TTC549 (cell line): ENCODE results near the gene ZNF48.
"Not testable (repeated sequence)": the region's sequence is repeated elsewhere in the genome, so short reads cannot be mapped to it uniquely, and the experiment has no call there.

Source experiments
- FAIRE-seq: peaks from 2 replicates; lab custom pipeline; 2012; peaks lifted over from hg19 to GRCh38; lab: Jason Lieb, UNC

ZNF48 gene

DNA sequence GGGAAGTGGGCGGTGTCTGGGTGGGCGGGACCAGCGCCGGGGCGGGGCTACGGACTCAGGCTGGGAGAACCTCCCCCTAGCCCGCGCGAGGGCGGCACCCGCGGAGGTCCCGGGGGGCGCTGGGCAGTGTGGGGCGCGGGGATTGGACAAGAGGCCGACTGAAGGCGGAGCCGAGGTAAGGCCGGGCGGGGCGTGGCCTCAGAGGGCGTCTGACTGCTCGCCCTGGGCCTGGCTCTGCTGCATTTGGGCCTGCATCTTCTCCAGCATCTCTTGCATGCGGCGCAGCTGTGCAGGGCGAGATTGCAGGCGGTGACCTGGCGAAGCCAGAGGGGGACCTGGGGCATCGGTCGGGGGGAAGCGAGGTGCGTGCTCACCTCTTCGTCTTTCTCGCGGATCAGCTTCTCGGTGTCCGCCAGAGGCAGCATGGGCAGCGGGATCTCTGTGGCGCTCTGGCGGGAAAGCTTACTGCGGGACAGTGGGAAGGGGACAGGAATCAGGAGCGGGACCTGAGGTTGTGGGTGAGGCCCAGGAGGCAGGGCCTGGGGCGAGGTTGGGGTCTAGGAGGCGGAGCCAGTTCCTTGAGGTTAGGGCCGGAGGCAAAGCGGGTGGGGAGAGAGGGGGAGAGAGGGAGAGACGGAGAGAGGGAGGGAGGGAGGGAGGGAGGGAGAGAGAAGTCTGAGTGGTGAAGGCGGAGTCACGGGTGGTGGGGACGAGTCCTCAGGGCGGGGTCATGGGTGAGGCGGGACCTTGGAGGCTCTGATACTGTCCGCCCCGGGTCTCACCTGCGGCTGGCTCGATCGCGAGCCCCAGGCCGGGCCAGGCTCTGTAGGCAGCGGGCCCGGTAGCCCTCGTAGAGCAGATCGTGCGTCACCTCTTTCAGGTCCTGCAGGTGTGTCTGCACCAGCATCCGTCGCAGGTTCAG is 16.7 kb upstream of the ZNF48 start:
- FAIRE-seq, result no peak

DNA sequence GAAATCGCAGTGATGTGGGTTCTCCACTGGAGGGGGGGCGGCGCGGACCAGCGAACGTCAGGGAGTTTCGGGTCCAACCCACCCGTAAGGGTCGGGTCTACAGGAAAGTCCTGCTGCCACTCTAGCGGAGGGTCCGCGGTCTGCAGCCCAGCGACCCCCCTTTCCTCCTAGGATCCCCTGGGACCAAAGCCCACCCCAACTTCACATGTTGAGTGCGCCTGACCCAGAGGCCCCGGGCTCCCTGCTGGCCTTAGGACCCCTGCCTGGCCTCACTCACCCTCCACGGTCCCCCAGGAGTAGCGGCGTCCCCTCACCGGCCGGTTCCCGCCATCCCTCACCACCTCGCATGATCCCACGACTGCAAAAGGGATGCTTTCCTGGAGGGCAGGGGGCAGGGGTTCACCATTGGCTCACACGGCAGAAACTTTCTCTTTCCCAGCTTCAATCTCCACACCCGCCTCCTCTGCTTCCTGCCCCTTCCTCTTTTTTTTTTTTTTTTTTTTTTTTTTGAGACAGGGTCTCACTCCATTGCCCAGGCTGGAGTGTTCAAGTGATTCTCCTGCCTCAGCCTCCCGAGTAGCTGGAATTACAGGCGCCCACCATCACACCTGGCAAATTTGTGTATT is 15.9 kb upstream of the ZNF48 start:
- no peak for FAIRE-seq

DNA sequence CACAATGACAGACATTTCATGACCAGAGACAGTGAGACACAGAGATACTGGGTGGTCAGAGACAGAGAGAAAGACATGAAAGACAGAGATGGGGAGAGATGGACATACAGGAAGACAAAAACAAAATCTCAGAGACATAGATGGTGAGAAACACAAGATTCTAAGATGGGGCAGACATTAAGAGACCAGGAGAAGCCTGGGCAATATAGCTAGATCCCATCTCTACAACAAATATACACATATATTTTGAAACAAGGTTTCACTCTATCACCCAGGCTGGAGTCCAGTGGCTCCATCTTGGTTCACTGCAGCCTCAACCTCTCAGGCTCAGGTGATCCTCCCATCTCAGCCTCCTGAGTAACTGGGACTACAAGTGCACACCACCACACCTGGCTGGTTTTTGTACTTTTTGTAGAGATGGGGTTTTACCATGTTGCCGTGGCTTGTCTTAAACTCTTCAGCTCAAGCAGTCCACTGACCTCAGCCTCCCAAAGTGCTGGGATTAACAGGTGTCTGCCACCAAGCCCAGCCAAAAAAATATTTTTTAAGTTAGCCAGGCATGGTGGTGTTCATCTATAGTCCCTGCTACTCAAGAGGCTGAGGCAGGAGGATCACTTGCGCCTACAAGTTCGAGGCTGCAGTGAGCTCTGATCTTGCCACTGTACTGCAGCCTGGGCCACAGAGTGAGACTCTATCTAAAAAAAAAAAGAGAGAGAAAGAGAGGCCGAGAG is 15.0 kb upstream of the ZNF48 start:
- no peak for FAIRE-seq

DNA sequence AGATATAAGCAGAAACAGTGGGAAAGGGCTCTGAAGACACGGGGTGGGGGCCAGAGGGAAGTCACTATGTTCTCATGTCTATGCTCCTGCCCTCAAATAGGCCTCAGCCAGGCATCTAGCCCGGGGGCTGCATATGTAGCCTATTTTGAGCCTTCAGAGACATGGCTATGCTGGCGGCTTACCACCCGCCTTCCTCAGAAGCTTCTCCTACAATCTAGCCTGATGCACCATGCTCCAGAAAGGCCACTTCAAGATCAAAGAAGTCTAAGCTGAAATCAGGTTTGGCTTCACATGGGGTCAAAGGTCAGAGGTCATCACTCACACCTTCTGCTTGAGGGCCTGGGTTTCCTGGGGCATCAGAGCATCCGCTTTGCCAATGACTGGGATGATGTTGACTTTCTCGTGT is 14.4 kb upstream of the ZNF48 start:
- FAIRE-seq, result no peak

DNA sequence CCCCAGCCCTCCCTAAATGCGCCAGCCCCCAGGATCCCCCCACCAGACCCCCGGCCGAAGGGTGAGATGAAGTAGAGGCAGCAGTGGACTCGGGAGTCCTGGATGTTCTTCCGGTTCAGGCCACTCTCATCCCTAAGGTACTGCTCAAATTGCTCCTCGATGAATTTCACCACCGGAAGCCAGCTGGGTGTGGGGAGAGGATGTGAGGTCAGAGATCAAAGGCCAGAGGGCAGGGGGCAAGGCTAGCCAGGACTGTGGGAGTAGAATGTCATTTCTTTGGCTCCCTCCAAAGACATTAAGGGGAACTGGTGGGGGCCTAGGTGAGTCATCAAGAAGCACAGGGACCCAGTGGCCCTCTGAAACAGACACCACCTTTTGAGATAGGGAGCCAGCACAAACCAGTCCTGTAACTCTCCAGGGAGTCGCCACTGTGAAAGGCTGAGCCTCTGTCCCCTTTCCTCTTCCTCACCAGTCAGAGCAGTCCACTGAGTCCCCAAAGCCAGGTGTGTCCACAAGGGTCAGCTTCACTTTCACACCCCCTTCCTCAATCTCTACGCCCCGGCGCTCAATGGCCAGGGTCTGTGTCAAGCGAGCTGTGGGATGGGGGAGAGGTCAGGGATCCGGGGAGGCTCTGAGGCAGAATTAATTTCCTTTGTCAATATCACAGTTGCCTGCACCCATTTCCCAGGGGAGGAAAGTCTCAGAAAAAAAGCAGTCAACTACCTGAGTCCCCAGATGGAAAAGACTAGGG is 13.8 kb upstream of the ZNF48 start:
- FAIRE-seq, result no peak

DNA sequence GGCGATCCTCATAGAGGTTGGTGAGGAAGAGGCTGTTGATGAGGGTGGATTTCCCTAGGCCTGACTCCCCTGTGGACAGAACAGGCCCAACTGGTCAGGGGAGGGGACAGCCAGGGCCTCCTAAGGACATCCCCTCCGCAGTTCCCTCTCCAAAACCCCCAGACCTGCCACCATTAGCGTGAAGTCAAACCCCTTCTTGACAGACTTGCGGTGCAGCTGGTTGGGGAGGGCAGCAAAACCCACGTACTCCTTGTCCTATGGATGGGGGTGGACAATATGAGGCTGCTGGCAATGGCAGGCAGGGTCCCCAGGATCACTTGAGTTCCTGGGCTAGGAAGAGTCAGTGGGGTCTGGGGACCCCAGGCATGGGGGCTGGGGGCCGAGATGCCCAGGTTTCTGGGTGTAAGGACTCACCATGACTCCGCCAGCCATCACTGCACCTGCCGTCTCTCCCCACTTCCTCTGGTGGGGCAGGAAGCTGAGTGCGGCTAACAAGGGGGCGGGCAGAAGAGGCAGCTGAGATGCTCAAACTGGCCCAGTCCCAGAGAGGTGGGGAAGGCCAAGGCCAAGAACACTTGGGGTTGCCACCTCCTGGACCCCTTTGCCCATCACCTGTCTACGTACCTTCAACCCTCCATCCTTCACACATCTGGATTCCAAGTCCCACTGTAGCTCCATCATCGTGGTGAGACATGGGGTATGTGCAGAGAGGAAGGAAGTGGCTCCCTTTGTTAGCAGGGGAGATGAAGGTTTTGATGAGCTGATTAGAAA is 12.9 kb upstream of the ZNF48 start, which contains the start of gene SEPTIN1:
TSS of gene SEPTIN1 (minus strand) at position 451 of the 771 bp plus-strand sequence. CDS start at position 432, 19 bp downstream.
- FAIRE-seq, result no peak

DNA sequence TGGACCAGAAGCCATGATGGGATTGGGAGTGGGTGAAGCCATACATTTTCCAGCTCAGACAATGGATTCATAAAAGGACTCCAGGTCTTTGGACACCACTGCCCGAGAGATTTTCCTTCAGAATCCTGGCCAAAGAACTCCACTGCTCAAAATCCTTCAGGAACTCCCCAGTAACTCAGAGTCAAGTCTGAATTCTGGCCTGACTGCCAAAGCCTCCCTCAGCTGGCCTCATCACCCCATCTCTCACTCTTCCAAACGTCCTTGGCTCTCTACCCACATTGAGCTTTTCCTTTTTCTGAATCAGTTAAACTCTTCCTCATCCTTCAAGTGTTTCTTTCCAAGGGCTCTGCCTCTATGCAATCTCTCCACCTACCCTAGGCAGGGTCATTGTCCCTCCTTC is 11.7 kb upstream of the ZNF48 start:
- no peak for FAIRE-seq

DNA sequence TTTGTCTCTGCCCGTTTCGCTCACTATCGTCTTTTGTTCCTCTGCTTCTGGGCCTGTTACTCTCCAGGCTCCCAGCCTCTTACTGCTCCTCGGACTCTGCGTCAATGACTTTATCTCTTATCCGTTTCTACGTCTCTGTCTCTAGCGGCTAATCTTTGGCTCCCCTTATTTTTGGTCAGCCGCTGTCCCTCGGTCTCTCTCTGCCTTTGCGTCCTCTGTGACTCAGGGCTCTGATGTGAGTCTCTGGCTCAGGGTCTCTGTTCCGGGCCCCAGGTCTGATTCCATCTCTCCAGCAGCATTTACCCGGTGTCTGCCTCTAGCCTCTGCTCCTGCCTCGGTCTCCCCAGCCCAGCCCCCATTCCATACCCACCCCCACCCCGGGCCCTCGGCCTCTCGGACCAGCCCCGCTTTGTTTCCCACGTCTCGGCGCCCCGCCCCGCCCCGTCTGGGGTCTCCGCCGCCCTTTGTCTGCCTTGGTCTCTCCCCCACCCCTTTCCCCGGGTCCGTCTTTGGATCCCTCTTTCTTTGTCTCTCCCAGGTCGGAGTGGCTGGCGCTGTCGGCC is 547 bp upstream of the ZNF48 start:
- FAIRE-seq, result no peak

DNA sequence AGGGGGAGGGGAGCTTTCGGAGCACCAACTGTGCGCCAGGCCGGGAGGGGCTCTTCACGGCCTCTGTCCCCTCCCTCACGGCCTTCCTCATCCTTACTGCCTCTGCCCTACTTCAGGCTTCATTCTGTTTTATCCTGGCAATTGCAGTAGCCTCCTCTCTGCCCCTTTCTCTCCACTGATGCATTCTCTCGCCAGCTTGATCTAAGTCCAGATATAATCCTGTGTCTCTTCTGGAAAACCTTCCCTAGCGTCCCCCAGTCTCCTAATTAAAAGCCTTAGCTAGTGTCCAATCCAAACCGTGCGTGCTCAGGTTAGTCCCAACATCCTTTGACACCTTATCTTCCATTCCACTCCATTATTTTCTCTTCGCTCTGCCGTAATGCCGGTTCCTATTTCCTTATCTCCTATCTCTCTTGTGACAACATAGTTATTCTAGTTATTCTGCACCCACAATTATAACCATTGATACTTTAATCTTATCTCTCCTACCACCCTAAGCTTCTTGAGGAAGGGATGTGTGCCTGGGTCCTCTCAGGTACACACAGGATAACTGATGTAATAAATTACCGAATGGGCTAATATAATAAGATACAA is 869 bp downstream of the ZNF48 start:
- FAIRE-seq, result no peak

DNA sequence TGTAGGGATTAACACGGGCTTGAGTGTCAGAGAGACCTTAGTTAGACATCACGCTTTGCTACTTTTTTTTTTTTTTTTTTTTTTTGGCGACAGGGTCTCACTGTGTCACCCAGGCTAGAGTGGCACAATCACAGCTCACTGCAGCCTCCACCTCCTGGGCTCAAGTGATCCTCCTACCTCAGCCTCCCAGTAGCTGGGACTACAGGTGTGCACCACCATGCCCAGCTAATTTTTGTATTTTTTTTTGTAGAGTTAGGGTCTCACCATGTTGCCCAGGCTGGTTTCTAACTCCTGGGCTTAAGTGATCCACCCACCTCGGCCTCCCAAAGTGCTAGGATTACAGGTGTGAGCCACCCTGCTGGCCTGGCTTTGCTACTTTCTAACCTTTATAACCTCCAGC is 1.4 kb downstream of the ZNF48 start:
- not testable (repeated sequence) for FAIRE-seq

DNA sequence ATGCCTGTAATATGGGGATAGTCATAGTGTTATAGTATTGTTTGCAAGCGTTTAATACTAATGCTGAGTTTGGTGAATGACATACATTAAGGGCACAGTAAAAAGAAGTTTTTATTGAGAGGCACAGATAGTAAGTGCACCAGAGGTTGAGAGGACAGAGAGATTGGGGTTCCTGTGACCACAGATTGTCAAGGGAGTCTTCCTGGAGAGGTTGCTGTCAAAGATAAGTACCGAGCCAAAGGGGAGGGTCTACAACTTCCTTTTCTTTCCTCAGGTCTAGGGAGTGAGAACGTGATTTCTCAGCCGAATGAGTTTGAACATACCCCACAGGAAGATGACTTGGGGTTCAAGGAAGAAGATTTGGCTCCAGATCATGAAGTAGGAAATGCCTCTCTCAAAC is 1.8 kb downstream of the ZNF48 start:
- no peak for FAIRE-seq

DNA sequence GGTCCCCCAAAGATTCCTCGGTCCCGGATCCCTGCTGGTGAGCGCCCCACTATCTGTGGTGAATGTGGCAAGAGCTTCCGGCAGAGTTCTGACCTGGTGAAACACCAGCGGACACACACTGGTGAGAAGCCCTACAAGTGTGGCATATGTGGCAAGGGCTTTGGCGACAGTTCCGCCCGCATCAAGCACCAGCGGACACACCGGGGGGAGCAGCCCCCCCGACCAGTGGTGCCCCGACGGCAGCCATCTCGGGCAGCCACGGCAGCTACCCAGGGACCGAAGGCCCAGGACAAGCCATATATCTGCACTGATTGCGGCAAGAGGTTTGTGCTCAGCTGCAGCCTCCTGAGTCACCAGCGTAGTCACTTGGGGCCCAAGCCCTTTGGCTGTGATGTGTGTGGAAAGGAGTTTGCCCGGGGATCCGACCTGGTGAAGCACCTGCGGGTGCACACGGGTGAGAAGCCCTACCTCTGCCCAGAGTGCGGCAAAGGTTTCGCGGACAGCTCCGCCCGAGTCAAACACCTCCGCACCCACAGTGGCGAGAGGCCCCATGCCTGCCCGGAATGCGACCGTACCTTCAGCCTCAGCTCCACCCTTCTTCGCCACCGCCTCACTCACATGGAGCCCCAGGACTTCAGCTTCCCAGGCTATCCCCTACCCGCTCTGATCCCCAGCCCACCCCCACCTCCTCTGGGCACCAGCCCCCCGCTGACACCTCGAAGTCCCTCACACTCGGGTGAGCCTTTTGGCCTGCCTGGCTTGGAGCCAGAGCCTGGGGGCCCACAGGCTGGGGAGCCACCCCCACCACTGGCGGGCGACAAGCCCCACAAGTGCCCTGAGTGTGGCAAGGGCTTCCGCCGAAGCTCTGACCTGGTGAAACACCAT is 2.8 kb downstream of the ZNF48 start:
- FAIRE-seq, result no peak

DNA sequence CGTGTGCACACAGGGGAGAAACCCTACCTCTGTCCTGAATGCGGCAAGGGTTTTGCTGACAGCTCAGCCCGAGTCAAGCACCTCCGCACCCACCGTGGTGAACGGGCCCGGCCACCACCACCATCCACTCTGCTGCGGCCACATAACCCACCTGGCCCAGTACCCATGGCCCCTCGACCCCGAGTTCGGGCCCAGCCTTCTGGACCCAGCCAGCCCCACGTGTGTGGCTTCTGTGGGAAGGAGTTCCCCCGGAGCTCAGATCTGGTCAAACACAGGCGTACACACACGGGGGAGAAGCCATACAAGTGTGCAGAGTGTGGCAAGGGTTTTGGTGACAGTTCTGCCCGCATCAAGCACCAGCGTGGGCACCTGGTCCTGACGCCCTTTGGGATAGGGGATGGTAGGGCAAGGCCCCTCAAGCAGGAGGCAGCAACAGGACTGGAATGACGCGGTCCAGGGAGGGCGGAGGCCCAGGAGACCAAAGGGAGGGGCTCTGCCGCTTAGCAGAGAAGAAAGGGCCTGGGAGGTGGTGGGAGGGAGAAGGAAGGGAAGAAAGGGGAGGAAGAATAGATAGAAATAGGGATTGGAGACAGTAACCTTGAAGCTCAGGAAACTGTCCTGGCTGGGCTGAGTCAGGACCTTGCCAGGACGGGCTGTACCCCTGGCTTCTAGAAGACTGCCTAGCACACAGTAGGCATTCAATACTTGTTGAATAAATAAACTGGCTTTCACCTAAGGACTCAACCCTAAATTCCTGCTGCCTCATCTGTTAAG is 3.6 kb downstream of the ZNF48 start:
- no peak for FAIRE-seq

DNA sequence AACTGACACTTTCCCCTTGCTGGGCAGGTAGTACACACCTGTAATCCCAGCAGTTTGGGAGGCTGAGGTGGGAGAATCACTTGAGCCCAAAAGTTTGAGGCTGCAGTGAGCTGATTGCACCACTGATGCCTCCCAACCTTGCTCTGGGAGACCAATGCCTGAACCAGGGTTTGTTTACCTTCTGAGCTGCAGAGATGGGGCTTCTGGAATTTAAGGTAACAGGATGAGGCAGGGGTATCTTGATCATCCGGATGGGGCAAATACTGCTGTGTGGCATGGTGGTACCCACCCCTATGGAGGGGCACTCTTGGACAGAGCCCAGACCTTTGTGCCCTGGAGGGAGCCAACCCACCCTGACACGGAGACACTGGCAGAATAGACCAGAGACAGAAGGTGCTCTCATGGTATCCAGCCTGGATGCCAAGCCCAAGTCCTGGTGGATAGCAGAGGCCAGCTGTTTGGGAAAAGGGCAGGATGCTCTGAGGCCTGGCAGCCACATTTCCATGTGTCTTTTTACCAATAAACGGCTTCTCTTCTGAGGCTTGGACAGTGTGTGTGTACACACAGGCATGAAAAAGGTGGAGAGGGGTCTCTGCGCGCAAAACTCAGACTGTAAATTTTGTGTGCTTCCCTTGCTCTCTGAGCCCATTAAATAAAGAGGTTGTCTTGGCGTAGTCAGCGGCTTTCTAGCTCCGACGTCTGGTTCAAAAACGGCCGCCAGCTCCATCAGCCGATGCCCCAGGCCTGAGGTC is 4.4 kb downstream of the ZNF48 start:
- no peak for FAIRE-seq

DNA sequence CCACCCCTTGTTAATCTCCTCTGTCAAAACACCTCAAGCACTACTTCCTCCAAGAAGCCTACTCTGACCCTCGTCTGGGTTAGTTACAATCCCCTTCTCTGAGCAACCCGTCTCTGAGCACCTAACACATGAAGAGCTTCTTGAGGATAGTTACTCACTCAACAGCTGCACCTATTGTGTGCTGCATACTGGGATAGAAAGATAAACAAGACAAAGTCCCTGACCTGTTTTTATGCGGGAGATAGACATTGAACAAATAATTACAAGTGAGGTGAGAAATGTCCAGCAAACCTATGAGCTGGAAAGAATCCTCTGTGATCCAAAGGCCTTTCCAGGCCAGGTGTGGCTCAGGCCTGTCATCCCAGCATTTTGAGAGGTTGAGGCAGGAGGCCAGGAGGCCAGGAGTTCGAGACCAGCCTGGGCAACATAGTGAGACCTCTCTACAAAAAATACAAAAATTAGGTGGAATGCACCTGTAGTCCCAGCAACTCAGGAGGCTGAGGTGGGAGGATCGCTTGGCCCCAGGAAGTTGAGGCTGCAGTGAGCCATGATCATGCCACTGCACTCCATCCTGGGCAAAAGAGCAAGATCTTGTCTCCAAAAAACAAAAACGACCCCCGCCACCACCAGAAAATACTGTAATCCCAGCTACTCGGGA is 6.7 kb downstream of the ZNF48 start:
- FAIRE-seq, result no peak

DNA sequence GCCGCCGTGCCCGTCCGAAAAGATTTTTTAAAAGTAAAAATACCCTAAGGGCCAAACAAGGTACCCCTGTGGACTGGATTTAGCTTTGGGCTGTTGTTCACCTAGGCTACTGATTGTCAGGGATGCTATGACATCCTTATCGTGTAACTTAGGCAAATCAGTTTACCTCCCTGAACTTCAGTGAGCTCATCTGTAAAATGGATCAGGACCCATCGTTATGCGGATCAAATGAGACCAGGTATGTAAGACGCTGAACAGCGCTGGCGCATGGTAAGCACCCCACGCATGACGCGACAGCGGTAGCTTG is 11.5 kb downstream of the ZNF48 start:
- FAIRE-seq, result no peak

DNA sequence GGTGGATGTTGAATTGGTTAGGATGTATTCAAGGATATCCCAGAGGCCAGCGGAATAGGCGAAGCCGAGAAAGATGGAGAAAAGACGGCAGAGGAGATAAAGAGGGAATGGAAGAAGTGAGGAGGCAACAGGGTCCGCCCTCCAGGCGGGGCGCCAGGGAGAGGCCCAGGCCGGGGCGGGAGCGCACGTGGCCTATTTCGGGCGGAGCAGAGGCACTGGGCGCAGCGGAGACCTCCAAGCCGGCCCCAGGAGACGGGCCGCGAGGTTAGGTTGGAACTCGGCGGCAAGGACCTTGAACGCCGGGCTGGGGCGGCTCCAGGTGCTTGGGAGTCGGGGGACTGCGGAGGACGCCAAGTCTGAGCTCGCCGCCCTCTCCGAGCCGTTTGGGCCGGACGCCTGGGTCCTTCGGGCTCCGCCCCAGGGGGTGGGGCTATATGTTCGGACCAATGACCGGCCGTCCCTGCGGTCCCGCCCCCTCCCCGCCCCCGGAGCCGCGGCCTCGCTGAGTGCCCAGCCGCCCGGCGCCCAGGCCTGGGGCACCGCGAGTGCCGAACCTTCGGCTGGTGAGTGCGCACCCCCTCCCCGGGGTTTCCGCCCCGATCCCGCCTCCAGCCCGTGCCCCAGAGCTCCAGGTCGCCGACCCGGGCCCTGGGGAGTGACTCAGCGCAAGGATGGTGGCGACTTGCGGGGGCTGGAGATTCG is 12.0 kb downstream of the ZNF48 start, which contains the start of gene ZNF771:
TSS of gene ZNF771 (plus strand) at position 505 of the 702 bp plus-strand sequence. CDS start 448 bp downstream, outside the sequence.
- no peak for FAIRE-seq
